HepG2 (cell line): Measurements from ENCODE around the gene ICAM3. TPM values are rescaled to one million over a fixed set of nuclear protein-coding genes. Genes with fewer than 3 reads are reported as not detected.

Source experiments
- AKNA ChIP-seq: sonication (generic); formaldehyde crosslinking; IDR thresholded peaks from 2 replicates; pipeline ENCODE4 v1.4.0; 2020; ENCODE audit warnings: missing genetic modification reagents, borderline replicate concordance
- HBP1 ChIP-seq: IDR thresholded peaks from 2 replicates; pipeline ENCODE4 v1.6.1; 2016; ENCODE audit warnings: low read depth, control low read depth
- HMGA1 ChIP-seq: sonication (generic); formaldehyde crosslinking; conservative IDR thresholded peaks from 2 replicates; pipeline ENCODE4 v1.4.0; 2020; ENCODE audit warnings: missing genetic modification reagents
- JARID2 ChIP-seq: sonication (generic); formaldehyde crosslinking; IDR thresholded peaks from 2 replicates; pipeline ENCODE4 v1.8.1; 2023; ENCODE audit warnings: missing genetic modification reagents, inconsistent platforms; ENCODE audit not compliant: insufficient replicate concordance
- KDM4B ChIP-seq: sonication (generic); formaldehyde crosslinking; IDR thresholded peaks from 2 replicates; pipeline ENCODE4 v1.4.0; 2020; ENCODE audit warnings: missing genetic modification reagents
- KDM5A ChIP-seq: fragments of 200-600 bp; sonication (generic); IDR thresholded peaks from 2 replicates; pipeline ENCODE4 v1.7.0; 2018; ENCODE audit warnings: antibody characterized with exemption, mild to moderate bottlenecking, low read length, borderline replicate concordance
- NFRKB ChIP-seq: fragments of 450-650 bp; IDR thresholded peaks from 2 replicates; pipeline ENCODE4 v1.6.1; 2017
- POLR2G ChIP-seq: fragments of 200-400 bp; formaldehyde crosslinking; IDR thresholded peaks from 2 replicates; pipeline ENCODE4 v1.6.1; 2018; ENCODE audit warnings: mild to moderate bottlenecking, low read depth, low read length, moderate library complexity
- RBM39 ChIP-seq: fragments of 200-400 bp; formaldehyde crosslinking; IDR thresholded peaks from one replicate; pipeline ENCODE4 v1.6.1; 2018; ENCODE audit warnings: antibody characterized with exemption, mild to moderate bottlenecking, low read depth, low read length; ENCODE audit not compliant: poor library complexity, severe bottlenecking
- TBL1XR1 ChIP-seq: fragments of 150-350 bp; IDR thresholded peaks from 2 replicates; pipeline ENCODE4 v1.6.1; 2014; ENCODE audit warnings: borderline replicate concordance, low read length; ENCODE audit not compliant: partially characterized antibody
- TCF7 ChIP-seq: sonication (generic); IDR thresholded peaks from 2 replicates; pipeline ENCODE4 v1.6.1; 2016; ENCODE audit warnings: antibody characterized with exemption, low read depth
- ZBTB26 ChIP-seq: IDR thresholded peaks from 2 replicates; pipeline ENCODE4 v1.6.1; 2016; ENCODE audit warnings: missing compliant biosample characterization, missing genetic modification reagents, borderline replicate concordance
- ZNF335 ChIP-seq: sonication (generic); formaldehyde crosslinking; IDR thresholded peaks from 2 replicates; pipeline ENCODE4 v1.4.0; 2020; ENCODE audit warnings: missing genetic modification reagents
- ZNF33A ChIP-seq: sonication (generic); formaldehyde crosslinking; IDR thresholded peaks from 2 replicates; pipeline ENCODE4 v1.5.1; 2020; ENCODE audit warnings: missing genetic modification reagents, mild to moderate bottlenecking, moderate library complexity, borderline replicate concordance
- ZNF430 ChIP-seq: sonication (generic); formaldehyde crosslinking; IDR thresholded peaks from 2 replicates; pipeline ENCODE4 v1.9.0; 2021; ENCODE audit warnings: mild to moderate bottlenecking, missing genetic modification reagents
- ZNF75D ChIP-seq: sonication (generic); formaldehyde crosslinking; IDR thresholded peaks from 2 replicates; pipeline ENCODE4 v1.8.1; 2023; ENCODE audit warnings: missing genetic modification reagents, mild to moderate bottlenecking, borderline replicate concordance
- ZSCAN22 ChIP-seq: sonication (generic); formaldehyde crosslinking; IDR thresholded peaks from 2 replicates; pipeline ENCODE4 v1.4.0; 2020; ENCODE audit warnings: mild to moderate bottlenecking, missing genetic modification reagents
- polyA plus RNA-seq, 8 experiments: library from polyadenylated mRNA; depleted of rRNA in 3 of 8; stranded (reverse) in 7 of 8; unstranded in 1 of 8; fragments of >200 nt; fragmentation: Illumina TruSeq in 4 of 8; extraction: Trizol in 4 of 8; gene quantifications; 2 replicates each; pipeline versions ENCODE4 v1.2.1 to v1.2.3, GENCODE V29; 2011 to 2016; ENCODE audit warnings: low read depth in 4 of 8, missing spikeins in 1 of 8, mixed read lengths in 1 of 8; ENCODE audit not compliant: insufficient read depth in 1 of 8
- total RNA-seq, 5 experiments: library from RNA; depleted of rRNA; stranded (reverse); fragments of >200 nt; fragmentation: Illumina TruSeq; extraction: Trizol; gene quantifications; 2 replicates each; pipeline ENCODE4 v1.2.3, GENCODE V29; 2016; ENCODE audit warnings: low read depth in 1 of 5
- TF ChIP-seq, protein P1 (sequence below): IDR thresholded peaks from 2 replicates; pipeline ENCODE4 v1.6.1; 2012; ENCODE audit warnings: inconsistent platforms
- TF ChIP-seq, protein P2 (sequence below): sonication (generic); formaldehyde crosslinking; IDR thresholded peaks from 2 replicates; pipeline ENCODE4 v1.5.0; 2020; ENCODE audit warnings: mild to moderate bottlenecking, missing genetic modification reagents

ICAM3 gene
- total and polyA plus RNA-seq, 2 of the 13 experiments (the other 11 are each of a cell fraction or from before 2014, with no cell fraction given) = 14.1 to 21.0 TPM

GRCh38 chr19:10315335-10316214 is 23.8 kb downstream of the ICAM3 start, which contains the start of gene FDX2 (continued):
- TF ChIP-seq ZBTB26 (CRISPR knock-in tag) = peak; percentile 47; the same call in 1 of the 2 replicates
- TF ChIP-seq AKNA (CRISPR knock-in tag) = no peak
- TF ChIP-seq JARID2 (CRISPR knock-in tag) = peak; percentile 65
- no peak for TF ChIP-seq RBM39
- TF ChIP-seq KDM5A = peak; percentile 91
- peak; percentile 93 for TF ChIP-seq POLR2G
- no peak for TF ChIP-seq ZNF75D (CRISPR knock-in tag)
- TF ChIP-seq ZNF33A = no peak
- TF ChIP-seq ZNF430 (CRISPR knock-in tag) = no peak
- TF ChIP-seq TCF7 = no peak
- TF ChIP-seq ZSCAN22 = no peak
- no peak for TF ChIP-seq HBP1 (CRISPR knock-in tag)
- no peak for TF ChIP-seq HMGA1 (CRISPR knock-in tag)
- TF ChIP-seq, protein P1, sequence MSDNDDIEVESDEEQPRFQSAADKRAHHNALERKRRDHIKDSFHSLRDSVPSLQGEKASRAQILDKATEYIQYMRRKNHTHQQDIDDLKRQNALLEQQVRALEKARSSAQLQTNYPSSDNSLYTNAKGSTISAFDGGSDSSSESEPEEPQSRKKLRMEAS = peak; percentile 96
- 0 out of 2 replicates have a peak, but pooled peaks have one; percentile 30 for TF ChIP-seq ZNF335 (CRISPR knock-in tag)
- TF ChIP-seq TBL1XR1 = peak; percentile 60
- TF ChIP-seq, protein P2, sequence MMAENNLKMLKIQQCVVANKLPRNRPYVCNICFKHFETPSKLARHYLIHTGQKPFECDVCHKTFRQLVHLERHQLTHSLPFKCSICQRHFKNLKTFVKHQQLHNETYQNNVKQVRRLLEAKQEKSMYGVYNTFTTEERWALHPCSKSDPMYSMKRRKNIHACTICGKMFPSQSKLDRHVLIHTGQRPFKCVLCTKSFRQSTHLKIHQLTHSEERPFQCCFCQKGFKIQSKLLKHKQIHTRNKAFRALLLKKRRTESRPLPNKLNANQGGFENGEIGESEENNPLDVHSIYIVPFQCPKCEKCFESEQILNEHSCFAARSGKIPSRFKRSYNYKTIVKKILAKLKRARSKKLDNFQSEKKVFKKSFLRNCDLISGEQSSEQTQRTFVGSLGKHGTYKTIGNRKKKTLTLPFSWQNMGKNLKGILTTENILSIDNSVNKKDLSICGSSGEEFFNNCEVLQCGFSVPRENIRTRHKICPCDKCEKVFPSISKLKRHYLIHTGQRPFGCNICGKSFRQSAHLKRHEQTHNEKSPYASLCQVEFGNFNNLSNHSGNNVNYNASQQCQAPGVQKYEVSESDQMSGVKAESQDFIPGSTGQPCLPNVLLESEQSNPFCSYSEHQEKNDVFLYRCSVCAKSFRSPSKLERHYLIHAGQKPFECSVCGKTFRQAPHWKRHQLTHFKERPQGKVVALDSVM (CRISPR knock-in tag) = no peak
- TF ChIP-seq KDM4B (CRISPR knock-in tag) = peak; percentile 50; the same call in 1 of the 2 replicates
- TF ChIP-seq NFRKB = no peak
